ENCODE data around the gene DLG2.
"Not testable (repeated sequence)": the region's sequence is repeated elsewhere in the genome, so short reads cannot be mapped to it uniquely, and the experiment has no call there.

DLG2 gene

GRCh38 chr11:83639995-83640758 is 1987.0 kb downstream of the DLG2 start:
- DNase-seq = no peak

GRCh38 chr11:83635166-83635565 is 1992.0 kb downstream of the DLG2 start:
- no peak for DNase-seq

GRCh38 chr11:83630211-83630610 is 1996.9 kb downstream of the DLG2 start:
- no peak for DNase-seq

- DNase-seq = no peak
These were observed 1997.4 kb downstream of the DLG2 start for GRCh38 chr11:83629775-83630174.

- DNase-seq = no peak
These were observed 1998.4 kb downstream of the DLG2 start for GRCh38 chr11:83628622-83629355.

GRCh38 chr11:83625336-83625735 is 2001.8 kb downstream of the DLG2 start:
- DNase-seq = no peak

GRCh38 chr11:83617671-83618070 is 2009.5 kb downstream of the DLG2 start:
- no peak for DNase-seq

- DNase-seq = no peak
These were observed 2013.4 kb downstream of the DLG2 start for GRCh38 chr11:83613767-83614121.

- DNase-seq = no peak
These were observed 2014.0 kb downstream of the DLG2 start for GRCh38 chr11:83612891-83613766.

GRCh38 chr11:83611600-83611999 is 2015.5 kb downstream of the DLG2 start:
- DNase-seq = peak; percentile 44

- DNase-seq = no peak
These were observed 2016.1 kb downstream of the DLG2 start for GRCh38 chr11:83611031-83611430.

- DNase-seq = no peak
These were observed 2018.0 kb downstream of the DLG2 start for GRCh38 chr11:83609191-83609590.

GRCh38 chr11:83608571-83608970 is 2018.6 kb downstream of the DLG2 start:
- no peak for DNase-seq

- no peak for DNase-seq
These were observed 2025.1 kb downstream of the DLG2 start for GRCh38 chr11:83601914-83602527.

- no peak for DNase-seq
These were observed 2025.8 kb downstream of the DLG2 start for GRCh38 chr11:83601201-83601913.

GRCh38 chr11:83600661-83601060 is 2026.5 kb downstream of the DLG2 start:
- DNase-seq = no peak

GRCh38 chr11:83599066-83599465 is 2028.1 kb downstream of the DLG2 start:
- no peak for DNase-seq

GRCh38 chr11:83587797-83588196 is 2039.3 kb downstream of the DLG2 start:
- DNase-seq = not testable (repeated sequence)

GRCh38 chr11:83583757-83584366 is 2043.3 kb downstream of the DLG2 start:
- no peak for DNase-seq

- no peak for DNase-seq
These were observed 2052.6 kb downstream of the DLG2 start for GRCh38 chr11:83574519-83574918.

GRCh38 chr11:83572581-83573496 is 2054.3 kb downstream of the DLG2 start:
- no peak for DNase-seq

All from SHP77 treated with DMSO at 0.1 percent for 48 hours (cell line).